ENCODE data around the gene RIIAD1.
"Not testable (repeated sequence)": the region's sequence is repeated elsewhere in the genome, so short reads cannot be mapped to it uniquely, and the experiment has no call there.

Gene RIIAD1, protein sequence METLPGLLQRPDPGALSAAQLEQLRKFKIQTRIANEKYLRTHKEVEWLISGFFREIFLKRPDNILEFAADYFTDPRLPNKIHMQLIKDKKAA

DNA sequence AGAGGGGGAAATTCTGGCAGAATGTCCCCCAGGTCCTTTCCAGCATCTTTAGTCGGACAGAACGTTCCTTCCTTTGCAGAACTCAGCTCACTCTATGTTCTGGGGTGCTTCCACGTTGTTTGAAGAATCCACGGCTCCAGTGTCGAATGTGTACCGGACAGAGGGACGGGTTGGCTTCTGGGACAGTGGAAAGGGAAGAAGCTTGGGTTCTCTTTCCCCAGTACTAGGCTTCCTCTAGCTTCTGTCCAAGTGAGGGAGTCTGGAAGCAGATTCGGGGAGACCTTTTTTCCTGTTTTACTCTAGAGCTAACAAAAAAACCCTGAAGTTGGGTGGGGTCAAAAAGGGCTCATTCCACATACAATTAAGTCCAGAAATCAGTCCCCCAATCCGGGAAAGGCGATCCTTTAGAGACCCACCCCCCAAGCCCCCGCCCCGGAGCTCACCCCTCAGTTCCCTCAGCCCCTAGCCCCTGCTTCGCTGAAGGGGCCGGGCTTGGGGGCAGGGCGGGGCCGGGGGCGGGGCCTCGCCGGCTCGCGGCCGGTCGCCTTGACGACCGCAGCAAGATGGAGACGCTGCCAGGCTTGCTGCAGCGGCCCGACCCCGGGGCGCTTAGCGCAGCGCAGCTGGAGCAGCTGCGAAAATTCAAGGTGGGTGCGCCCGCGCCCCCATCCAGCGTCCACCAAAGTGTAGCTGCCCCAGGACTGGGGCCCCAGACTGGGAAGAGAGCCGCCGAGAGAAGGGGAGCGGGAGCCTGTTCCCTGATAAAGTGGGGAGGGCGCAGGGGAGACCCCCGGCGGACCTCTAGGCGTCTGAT is at the start of gene RIIAD1:
Gene RIIAD1 (plus strand): TSS at position 549 of the 814 bp plus-strand sequence. CDS start 15 bp downstream, at position 564.
- in situ Hi-C loops (cut with HindIII; ENCODE audit: low pct_ligation_motif_present, low pct_unique_long_range_greater_than_20kb, low sequenced_read_pairs), result no loop called here
- peak; percentile 13 for DNase-seq

DNA sequence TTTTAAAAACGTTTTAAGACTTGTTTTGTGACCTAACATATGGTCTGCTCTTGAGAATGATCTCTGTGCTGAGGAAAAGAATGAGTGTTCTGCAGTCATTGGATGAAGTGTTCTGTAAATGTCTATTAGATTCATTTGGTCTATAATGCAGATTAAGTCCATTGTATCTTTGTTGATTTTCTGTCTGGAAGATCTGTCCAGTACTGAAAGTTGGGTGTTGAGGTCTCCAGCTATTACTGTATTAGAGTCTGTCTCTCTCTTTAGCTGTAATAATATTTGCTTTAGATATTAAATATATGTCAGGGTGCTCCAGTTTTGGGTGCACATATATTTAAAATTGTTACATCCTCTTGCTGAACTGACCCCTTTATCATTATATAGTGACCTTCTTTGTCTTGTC is 47.9 kb upstream of the RIIAD1 start:
- in situ Hi-C loops (cut with HindIII; ENCODE audit: low pct_ligation_motif_present, low pct_unique_long_range_greater_than_20kb, low sequenced_read_pairs), result no loop called here
- DNase-seq, result no peak

DNA sequence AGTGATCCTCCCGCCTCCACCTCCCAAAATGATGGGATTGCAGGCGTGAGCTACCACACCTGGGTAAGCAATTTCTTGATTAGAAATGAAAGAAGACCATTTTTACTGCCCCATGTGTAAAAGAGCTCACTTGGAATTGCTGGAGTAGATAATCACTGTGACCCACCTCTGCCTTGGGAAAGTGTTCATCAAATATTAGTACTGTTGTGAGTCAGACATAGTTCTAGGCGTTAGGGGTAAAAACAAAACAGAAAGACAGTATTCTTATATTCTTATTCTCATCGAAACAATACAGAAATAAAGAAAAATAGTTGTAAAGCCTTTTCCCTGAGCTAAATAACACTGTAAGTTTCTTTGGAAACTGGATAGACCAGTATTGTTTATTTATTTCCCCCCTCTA is 40.9 kb upstream of the RIIAD1 start:
- DNase-seq, result peak; percentile 33
- in situ Hi-C loops (cut with HindIII; ENCODE audit: low pct_ligation_motif_present, low pct_unique_long_range_greater_than_20kb, low sequenced_read_pairs), result no loop called here

DNA sequence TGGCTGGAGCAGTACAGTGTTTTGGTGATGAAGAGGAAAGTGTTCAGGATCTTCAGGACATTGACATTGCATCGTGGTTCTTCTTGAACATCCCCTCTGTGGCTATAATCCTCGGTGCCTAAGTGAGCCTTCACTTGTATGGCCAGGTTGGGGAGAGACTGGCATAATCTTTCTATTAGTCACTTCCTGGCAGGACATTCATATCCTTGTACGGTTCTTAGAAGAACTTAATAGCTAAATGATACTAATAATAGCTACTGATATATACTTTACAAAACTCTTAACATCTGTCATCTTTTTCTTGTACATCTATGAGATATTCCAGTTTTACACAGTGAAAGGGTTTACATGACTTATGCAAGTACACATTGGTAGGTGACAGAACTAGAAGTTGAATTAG is 40.5 kb upstream of the RIIAD1 start:
- DNase-seq, result peak; percentile 89
- in situ Hi-C loops (cut with HindIII; ENCODE audit: low pct_ligation_motif_present, low pct_unique_long_range_greater_than_20kb, low sequenced_read_pairs), result no loop called here

DNA sequence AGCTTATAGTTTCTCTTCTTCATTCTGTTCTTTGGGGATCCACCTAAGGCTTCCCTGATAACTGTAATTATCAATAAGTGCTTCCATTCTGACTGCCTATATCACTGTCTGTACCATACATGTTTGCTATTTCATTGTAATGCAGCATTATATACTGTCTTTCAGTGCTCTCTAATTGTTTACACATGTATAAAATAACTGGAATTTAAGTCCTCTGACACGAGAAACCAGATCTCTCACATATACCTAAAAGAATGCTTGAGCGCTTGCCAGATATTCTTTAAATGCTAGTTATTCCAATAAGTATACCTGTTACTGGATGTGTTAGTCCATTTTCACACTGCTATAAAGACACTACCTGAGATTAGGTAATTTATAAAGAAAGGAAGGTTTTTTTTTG is 39.4 kb upstream of the RIIAD1 start:
- DNase-seq, result no peak
- in situ Hi-C loops (cut with HindIII; ENCODE audit: low pct_ligation_motif_present, low pct_unique_long_range_greater_than_20kb, low sequenced_read_pairs), result no loop called here

DNA sequence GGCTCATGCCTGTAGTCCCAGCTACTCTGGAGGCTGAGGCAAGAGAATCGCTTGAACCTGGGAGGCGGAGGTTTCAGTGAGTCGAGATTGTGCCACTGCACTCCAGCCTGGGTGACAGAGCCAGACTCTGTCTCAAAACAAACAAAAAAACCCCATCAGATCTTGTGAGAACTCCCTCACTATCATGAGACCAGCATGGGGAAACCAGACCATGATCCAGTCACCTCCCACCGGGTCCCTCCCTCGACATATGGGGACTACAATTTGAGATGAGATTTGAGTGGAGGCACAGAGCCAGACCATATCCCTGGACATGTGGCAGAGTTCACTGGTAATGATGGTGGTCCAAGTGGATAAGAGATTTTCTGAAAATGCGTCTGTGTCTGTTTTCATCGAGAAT is 38.4 kb upstream of the RIIAD1 start:
- DNase-seq; in situ Hi-C loops (cut with HindIII; ENCODE audit: low pct_ligation_motif_present, low pct_unique_long_range_greater_than_20kb, low sequenced_read_pairs): not testable (repeated sequence)

DNA sequence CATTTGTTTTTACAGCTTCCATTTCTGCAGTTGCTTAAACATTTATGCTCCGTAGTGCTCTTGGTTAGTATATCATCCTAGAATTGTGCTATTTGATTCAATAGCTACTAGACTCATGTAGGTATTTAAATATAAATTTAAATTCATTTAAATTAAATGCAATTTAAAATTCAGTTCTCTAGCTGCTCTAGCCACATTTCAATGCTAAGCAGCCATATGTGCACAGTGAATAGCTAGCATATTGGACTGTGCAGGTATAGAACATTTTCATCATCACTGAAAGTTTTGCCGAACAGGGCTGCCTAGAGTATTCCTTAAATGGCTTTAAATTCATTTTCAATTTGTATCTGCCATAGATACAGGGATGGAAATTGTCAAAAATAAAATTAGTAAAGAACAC is 37.2 kb upstream of the RIIAD1 start:
- no peak for DNase-seq
- in situ Hi-C loops (cut with HindIII; ENCODE audit: low pct_ligation_motif_present, low pct_unique_long_range_greater_than_20kb, low sequenced_read_pairs), result no loop called here

DNA sequence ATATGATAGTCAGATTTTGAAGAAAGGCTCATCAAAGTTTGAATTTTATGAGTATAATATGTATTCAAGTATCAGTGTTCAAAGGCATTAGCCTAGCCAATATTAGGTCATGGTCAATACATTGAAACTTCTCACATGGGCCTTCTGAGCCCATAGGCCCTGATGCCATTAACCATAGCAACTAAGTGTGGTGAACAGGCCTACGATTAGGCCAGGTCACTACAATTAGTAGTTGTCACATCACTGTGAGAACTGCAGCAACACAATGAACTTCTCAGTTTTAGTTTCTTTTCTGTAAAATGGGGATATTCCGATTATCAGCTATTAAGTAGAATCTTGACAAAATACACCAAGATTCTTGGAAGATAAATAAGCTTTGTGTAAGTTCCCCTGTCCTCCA is 34.8 kb upstream of the RIIAD1 start:
- in situ Hi-C loops (cut with HindIII; ENCODE audit: low pct_ligation_motif_present, low pct_unique_long_range_greater_than_20kb, low sequenced_read_pairs), result no loop called here
- no peak for DNase-seq

DNA sequence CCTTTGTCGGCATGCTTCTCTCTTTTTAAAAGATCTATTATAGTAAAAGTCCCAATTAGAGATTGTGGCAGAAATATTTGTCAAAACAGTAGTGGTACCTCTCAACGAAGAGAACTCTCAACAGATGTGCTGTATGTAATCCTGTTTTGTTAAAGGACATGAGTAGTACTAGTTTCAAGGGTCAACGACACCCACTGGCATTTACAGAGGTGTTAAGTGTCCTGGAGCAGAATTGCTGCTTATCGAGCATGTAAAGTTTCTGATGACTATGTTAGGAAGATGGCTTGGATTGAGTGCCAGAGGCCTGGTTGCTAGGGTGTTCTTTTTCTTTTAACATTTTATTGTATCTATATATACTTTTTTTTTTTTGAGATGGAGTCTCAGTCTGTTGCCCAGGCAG is 31.8 kb upstream of the RIIAD1 start:
- in situ Hi-C loops (cut with HindIII; ENCODE audit: low pct_ligation_motif_present, low pct_unique_long_range_greater_than_20kb, low sequenced_read_pairs), result no loop called here

DNA sequence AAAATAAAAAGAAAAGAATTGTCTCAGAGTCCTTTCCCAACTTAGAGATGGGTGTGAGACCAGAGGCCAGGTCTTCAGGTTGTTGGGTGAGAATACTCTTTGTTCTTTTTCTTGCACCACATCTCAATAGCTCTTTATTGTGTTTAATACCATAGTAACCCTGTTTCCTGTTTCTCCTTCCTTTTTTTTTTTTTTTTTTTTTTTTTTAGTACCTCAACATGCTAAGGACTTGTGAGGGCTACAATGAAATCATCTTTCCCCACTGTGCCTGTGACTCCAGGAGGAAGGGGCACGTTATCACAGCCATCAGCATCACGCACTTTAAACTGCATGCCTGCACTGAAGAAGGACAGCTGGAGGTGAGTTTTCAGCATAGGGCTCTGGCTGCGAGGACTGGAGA is 29.1 kb upstream of the RIIAD1 start:
- no peak for DNase-seq
- in situ Hi-C loops (cut with HindIII; ENCODE audit: low pct_ligation_motif_present, low pct_unique_long_range_greater_than_20kb, low sequenced_read_pairs), result no loop called here

More for the DNA sequence above, 31.8 kb upstream of the RIIAD1 start:
- no peak for DNase-seq

DNA sequence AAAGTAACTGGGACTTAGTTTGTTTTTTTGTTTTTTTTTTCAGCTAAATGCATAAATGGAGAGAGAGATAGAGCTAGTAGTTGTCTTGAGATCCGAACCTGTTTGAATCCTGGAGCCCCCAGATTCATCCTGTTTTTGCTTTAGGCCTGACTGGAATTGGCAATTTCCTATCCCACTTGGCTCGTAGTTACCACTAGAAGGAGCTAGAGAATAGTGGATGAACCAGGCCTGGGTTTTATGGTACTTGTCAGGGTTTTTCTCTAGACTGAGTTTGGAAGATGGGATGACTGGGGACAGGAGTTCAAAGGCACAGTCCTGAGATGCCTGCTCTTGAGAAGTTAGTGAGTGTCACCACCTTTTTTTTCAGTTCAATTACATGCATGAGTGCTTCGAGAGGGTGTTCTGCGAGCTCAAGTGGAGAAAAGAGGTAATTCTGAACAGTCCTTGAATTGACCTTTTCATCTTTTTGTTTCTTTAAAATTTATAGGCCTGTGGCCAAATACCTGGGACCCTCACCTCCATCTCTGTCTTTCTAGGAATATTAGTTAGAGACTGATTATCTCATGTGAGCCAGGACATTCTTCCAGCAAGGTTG is 28.2 kb upstream of the RIIAD1 start:
- peak; percentile 61 for DNase-seq
- in situ Hi-C loops (cut with HindIII; ENCODE audit: low pct_ligation_motif_present, low pct_unique_long_range_greater_than_20kb, low sequenced_read_pairs), result no loop called here

DNA sequence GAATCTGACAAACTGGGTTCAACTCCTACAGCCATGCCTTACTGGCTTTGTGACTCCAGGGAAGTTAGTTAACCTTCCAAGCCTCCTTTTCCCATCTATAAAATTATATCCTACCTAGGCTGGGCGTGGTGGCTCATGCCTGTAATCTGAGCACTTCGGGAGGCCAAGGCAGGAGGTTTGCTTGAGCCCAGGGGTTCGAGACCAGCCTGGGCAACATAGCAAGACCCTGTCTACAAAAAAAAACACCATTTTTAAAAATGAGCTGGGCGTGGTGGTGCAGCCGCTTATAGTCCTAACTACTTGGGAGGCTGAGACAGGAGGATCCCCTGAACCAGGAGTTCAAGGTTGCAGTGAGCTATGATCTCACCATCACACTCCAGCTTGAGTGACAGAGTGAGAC is 19.8 kb upstream of the RIIAD1 start:
- in situ Hi-C loops (cut with HindIII; ENCODE audit: low pct_ligation_motif_present, low pct_unique_long_range_greater_than_20kb, low sequenced_read_pairs), result no loop called here
- no peak for DNase-seq

DNA sequence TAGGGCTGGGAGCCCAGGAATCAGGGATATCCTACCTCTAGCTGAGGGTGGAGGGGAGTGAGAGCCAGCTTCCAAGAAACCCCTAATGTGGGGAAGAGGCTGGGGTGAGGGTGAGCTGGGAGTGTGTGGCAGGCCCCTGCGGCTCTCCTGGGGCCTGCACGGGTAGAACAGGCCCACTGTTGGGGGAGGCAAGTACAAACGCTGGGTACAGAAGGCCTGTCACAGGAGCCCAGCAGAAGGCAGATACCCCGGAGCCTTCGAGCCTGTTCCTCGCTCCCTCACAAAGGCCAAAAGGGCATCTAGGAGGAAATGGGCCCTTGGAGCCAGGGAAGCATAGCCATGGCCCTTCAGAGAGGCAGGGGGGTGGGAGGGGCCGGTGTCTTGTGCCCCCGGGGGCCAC is 18.4 kb upstream of the RIIAD1 start:
- in situ Hi-C loops (cut with HindIII; ENCODE audit: low pct_ligation_motif_present, low pct_unique_long_range_greater_than_20kb, low sequenced_read_pairs), result no loop called here

DNA sequence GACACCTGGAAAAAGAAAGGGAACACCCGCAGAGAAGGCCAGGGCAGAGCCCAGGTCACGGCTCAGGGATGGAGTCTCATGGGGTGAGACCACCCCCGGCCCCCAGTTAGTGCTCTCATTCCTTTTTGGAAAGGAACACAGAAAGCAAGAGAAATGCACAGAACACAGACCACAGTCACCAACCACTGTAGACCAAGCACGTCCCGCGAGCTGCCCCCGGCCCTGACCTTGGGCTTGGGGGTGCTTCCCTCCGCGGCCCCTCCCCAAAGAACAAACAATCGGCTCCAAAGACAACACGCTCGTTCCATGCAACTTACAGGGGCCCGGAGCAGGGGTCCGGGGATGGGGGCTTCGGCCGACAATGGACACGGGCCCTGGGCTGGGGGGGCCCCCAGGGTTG is 17.5 kb upstream of the RIIAD1 start:
- in situ Hi-C loops (cut with HindIII; ENCODE audit: low pct_ligation_motif_present, low pct_unique_long_range_greater_than_20kb, low sequenced_read_pairs), result no loop called here
- no peak for DNase-seq

More for the DNA sequence above, 18.4 kb upstream of the RIIAD1 start:
- DNase-seq, result no peak

DNA sequence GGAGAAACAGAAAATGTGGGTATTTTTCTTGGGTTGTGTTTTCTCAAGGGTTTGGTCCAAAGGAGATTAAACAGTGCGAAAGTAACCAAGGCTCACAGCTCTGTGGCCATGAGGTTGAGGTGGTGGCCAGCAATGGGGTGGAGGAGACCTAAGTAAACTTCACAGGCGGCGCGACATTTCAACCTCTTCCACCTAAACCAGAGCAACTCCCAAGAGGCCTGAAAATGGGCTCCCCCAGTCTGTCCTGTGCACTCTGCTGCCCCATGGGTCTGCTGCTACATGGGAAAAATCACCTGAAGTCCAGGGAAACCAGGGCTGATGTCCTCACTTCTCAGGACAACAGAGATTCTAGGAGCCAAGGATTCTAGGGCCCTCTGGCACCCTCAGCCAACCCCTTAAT is 17.1 kb upstream of the RIIAD1 start:
- DNase-seq, result no peak
- in situ Hi-C loops (cut with HindIII; ENCODE audit: low pct_ligation_motif_present, low pct_unique_long_range_greater_than_20kb, low sequenced_read_pairs), result no loop called here

DNA sequence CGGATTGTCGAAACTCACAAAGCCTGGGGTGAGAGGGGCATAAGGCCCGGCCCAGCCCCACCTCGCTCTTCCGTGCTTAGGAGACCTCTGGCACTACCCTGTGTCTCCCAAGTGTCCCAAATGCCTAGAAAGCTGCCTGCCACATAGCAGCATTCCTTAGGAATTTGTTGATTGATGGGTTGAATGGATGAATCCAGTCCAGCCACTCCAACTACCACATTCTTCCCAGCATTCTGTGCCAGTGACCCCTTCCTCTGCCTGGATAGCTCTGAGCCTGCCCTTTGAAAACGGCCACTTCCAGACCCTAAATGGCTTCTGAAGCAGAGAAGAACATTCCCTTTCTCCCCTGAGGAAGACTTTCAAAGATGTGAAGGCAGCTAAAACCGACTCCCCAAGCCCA is 16.2 kb upstream of the RIIAD1 start:
- in situ Hi-C loops (cut with HindIII; ENCODE audit: low pct_ligation_motif_present, low pct_unique_long_range_greater_than_20kb, low sequenced_read_pairs), result no loop called here
- DNase-seq, result no peak

DNA sequence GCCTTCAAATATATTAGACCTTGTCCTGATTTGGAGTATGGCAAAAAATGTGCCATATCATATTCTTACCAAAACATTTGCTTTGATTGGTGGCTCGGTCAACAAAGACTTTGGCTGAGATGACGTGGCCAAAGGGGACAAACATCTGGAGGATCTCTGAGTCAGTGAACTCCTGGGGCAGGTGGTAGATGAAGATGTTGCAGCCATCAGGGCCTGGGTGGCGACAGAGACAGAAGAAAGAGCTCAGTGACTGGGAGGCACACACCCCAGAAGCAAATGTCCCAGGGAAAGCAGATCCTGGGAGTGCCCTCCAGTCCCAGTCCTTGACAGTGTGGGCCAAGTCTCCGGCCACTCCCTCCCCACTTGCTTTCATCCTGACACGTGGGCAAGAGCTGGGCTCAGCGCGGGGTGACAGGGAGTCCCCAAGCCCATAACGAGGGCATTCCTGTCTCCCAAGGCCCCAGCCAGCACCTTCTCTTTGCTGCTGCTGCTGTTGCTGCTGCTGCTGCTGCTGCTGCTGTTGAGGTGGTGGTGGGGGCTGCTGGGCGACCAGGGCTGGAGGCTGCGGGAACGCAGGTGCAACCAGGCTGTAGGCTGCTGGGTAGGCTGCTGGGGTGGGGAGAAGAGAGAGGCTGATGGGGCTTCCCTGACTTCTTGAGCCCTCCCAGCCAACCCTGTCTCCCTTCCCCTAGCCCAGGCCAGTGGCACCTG is 15.4 kb upstream of the RIIAD1 start:
- in situ Hi-C loops (cut with HindIII; ENCODE audit: low pct_ligation_motif_present, low pct_unique_long_range_greater_than_20kb, low sequenced_read_pairs), result no loop called here
- DNase-seq, result no peak

DNA sequence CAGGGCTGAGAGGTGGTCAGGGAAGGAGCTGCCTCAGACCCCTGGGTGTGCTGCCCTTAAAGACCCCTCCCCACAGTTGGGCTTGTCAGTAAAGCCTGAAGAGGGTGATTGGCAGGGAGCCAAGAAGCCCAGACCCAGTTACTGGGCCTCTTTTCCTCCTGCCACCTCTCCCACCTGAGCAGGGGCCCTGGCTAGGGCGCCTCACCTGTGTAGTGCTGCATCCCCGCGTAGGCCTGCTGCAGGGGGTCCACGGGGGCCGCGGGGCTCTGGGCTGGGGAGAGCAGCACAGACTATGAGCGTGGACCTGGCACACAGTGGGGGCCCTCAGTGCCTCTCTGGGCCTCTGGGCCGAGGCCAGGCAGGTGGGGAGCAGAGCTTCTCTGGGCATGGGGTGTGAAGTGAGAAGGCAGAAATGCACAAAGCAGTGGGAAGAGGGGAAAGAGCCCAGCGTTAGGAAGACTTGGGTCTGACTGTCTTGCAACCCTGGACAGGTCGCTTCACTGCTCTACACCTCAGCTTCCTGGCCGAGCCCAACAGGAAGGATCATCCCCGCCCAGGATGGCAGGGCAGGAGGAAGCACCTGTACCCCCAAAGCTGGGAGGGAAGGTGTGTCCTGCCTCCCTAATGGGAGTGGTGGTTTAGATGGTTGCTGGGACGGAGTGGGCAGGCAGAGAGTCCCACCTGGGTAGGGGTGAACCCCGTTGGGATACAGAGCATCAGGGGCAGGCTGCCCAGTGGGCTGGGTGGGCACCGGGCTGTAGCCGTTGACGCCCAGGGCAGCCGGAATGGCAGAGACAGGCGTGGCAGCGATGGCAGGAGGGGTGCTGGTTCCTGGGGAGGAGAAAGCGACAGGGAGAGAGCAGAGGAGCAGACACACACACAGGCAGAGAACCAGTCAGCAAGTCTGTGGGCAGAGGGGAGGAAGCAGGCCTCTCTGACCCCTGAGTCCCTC is 14.6 kb upstream of the RIIAD1 start:
- in situ Hi-C loops (cut with HindIII; ENCODE audit: low pct_ligation_motif_present, low pct_unique_long_range_greater_than_20kb, low sequenced_read_pairs), result no loop called here
- no peak for DNase-seq
